Right renal cortex interstitium (tissue), 3 donors: ENCODE results near the gene CDC40. TPM values are rescaled to one million over a fixed set of nuclear protein-coding genes. Genes with fewer than 3 reads are reported as not detected.
"Not testable (repeated sequence)": the region's sequence is repeated elsewhere in the genome, so short reads cannot be mapped to it uniquely, and the experiment has no call there.

ENCODE experiments used
- DNase-seq, 3 donors: peaks; one replicate each; pipeline ENCODE4 v3.0.0-alpha.2; 2013; ENCODE audit warnings: low read depth in 3 of 3, low spot score in 2 of 3
- polyA plus RNA-seq, 3 donors: library from polyadenylated mRNA; unstranded; fragments of 120-200 nt; gene quantifications; one replicate each; pipeline ENCODE4 v1.2.1, GENCODE V29; 2013; ENCODE audit not compliant: insufficient read length in 3 of 3

CDC40 gene
- polyA plus RNA-seq, 3 donors, result 33.9 to 37.6 (median 34.7) TPM

DNA sequence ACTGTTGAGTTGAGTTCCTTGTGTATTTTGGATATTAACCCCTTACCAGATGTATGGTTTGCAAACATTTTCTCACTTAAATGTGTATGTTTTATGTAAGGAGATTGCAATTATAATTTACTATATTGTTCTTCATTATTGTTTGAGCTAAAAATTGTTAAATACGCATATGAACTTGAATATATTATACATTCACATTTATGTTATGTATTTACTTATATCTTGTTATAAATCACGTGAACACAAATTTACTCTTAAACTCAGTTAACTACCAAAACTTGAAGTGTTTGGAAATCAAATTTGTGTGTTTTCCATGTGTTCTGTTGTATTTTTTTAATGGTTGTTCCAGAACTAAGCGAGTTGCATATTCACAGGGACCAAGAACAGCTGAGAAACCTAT lies 18.3 kb downstream of the CDC40 start:
- DNase-seq, result no peak

DNA sequence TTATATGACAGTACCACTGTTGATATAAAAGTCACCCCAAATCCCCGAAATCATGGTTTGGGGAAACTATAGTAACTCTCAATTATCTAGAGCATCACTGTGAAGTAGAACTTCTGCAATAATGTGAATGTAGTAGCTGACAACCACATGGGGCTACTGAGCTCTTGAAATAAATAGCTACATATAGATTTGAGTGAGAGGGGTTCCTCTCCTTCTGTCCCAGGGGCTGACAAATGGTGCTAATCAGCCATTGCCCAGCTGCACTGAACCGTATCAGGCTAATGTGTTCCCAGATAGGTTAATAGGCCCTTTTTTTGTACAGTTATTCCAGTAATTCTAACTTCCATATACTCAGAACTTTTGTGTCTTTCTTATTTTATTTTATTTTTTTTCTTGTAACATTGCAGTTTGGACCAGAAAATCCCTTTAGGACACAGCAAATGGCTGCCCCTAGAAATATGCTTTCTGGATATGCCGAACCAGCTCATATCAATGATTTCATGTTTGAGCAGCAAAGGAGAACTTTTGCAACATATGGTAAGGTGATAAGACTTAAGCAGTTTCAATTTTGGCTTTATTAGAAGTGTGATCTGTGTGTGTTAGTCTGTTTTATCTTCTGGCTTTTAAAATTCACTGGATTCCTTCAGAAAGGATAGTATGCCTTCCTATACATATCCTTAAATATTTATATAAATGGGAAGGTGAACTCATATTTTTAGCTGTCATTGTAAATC lies 21.1 kb downstream of the CDC40 start:
- DNase-seq, result no peak

DNA sequence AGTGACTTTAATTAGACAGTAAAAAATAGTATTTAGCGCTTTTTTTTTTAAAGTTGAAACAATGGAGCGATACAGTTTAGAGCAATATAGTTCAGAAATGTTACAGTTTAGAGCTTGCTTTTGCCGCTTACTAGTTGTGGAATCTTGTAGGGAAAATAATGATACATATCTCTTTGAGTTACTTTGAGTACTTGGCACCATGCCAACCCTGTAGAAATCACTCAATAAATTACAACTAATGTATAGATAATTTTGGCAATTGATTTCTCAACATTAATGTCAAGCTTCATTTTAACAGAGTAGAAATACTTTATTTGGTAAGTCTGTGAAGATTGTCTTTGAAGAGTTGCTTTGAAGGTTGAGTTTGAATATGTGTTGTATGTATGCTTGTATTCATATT lies 27.4 kb downstream of the CDC40 start:
- DNase-seq, result no peak

DNA sequence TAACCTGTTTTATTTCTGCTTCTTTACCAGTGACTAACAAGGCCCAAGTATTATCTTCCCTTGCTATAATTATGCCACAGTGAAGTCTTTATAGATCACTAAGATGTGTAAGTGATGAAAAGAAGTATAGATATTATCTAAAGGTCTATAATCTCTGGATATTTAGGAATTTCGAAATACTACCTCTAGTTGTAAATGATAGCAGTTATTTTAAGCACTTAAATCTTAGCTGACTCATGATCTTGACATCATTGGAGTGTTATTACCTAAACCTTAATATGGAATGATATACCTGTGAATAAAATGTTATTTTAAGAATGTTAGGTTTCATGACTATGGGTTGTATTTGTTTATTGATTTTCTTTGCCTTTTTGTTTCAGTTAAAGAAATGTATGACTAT lies 31.5 kb downstream of the CDC40 start:
- DNase-seq, result no peak

DNA sequence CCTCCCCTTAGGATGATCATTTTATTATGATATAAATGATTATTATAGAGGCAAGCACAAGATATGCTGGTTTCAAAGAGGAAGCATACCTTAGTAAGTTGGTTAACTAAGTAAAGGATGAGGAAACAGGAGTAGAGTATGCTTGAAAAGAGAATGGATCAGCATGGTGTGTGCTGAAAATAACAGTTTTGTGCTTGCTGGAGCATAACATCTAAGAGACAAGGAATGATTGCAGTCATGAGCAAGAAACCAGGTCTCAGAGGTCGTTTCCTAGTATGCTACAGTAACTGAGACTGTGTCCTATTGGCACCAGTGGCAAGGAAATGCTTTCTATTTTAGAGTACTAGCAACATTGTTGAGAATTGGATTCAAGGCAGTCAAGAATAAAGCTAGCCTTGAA lies 34.1 kb downstream of the CDC40 start:
- no peak for DNase-seq

DNA sequence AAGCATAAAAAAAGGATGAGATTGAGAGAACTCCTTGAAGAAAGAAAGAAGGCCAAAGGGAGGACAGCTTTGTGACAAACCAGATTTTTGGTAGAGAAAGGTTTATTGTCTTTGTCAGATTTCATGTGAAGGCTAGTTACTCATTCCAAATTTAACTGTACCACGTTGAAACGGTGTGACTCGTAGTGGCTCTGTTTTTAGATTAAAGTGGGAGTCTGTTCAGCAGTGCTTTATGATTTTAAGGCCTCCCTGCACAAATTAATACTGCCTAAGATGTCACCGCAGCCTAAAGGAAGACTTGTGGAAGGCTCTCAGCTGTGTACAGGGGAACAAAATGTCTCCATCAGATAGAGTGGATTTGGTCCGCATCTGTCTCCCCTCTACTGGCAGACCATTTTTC lies 35.9 kb downstream of the CDC40 start:
- no peak for DNase-seq

DNA sequence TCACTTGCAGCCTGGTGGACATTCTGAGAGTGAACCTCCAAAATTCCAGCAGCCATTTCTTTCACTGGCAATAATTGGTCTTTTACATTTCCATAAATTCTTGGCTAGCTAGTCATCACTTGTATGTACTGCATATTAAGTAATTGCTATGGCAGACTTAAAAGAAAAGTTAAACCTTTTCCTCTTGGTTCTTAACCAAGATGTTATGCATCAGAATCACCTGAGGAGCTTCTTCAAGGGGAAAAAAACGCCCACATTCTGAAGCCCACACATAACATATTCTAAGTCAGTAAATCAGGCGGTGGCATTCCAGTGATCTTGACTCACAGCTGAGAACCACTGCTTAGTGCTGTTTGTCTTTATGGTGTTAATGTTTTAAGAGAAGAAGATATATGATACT lies 37.0 kb downstream of the CDC40 start:
- DNase-seq, result no peak

DNA sequence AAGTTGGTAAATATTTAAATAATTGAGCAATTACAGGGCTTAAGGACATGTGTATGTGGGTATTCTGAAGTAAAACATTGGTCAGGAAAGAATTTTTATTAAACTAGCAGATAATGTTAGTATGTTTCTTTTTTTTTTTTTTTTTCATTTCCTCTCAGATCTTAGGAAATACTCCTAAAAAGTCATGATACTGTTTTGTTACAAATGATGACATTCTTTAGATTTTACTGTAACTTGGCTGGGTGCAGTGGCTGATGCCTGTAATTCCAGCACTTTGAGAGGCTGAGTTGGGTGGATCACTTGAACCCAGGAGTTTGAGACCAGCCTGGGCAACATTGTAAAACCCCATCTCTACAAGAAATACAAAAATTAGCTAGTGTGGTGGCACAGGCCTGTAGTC lies 41.5 kb downstream of the CDC40 start:
- no peak for DNase-seq

DNA sequence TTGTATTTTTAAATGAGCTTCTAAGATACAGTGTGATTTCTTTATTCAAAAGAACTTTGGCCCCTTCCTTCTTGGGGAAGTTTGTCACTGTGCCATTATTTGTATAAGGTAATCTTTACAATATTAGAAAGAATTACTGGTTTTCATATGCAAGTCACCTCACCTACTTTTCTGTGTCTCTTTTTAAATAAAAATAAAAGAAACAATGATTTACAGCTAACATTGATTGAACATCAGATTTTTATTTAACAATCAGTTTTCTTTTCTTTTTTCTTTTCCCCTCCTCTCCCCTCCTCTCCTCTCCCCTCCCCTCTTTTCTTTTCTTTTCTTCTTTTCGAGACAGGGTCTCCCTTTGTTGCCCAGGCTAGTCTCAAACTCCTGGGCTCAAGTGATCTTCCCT lies 46.0 kb downstream of the CDC40 start:
- DNase-seq, result no peak

DNA sequence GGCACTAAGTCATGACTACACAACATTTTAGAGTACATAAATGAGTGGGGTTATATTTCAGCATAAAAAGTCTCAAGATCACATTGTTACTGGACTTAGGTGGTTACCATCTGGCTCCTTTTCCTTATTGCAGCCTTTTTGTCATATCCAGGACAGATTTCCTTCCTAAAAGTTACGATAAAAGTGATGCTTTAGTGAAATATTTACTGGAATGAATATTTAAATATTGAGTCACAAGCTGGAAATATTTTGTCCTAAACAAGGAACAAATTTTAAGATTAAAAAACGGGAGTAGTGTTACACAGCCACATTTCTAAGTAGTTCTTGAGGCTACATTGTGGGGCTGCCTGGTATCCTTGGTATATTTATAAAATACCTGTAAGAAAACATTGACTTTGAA lies 52.2 kb downstream of the CDC40 start:
- DNase-seq, result no peak

DNA sequence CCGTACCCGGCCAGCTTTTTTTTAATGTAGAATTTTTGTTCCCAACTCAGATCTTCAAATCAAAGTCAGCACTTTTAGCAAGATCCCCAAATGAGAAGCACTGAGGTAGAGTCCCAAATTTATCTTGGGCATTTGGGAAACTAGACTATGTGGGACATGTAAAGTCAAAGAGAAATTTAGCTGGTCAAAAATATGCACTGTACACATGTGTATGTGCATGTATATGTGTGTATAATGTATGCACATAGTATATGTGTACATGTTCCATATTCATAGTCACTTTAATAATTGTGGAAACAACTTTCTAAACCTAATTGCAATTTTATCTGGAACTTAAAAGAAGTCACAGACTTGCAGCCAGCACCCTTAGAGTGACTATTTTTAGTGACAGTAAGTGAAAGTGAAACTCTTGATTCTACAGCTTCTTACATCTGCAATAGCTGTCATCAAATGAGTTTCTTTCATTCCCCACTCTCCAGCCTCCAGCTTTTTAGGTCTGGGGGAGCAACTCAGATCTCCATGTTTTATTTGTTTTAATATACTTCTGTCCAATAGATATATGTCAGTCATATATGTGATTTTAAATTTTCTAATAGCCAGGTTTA lies 53.6 kb downstream of the CDC40 start:
- no peak for DNase-seq

DNA sequence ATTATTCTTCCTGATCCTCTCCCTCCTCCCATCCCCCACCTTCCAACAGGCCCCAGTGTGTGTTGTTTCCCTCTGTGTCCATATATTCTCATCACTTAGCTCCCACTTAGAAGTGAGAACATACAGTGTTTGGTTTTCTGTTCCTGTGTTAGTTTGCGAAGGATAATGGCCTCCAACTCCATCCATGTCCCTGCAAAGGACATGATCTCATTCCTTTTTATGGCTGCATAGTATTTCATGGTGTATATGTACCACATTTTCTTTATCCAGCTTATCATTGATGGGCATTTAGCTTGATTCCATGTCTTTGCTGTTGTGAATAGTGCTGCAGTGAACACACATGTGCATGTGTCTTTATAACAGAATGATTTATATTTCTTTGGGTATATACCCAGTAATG lies 55.8 kb downstream of the CDC40 start:
- not testable (repeated sequence) for DNase-seq

DNA sequence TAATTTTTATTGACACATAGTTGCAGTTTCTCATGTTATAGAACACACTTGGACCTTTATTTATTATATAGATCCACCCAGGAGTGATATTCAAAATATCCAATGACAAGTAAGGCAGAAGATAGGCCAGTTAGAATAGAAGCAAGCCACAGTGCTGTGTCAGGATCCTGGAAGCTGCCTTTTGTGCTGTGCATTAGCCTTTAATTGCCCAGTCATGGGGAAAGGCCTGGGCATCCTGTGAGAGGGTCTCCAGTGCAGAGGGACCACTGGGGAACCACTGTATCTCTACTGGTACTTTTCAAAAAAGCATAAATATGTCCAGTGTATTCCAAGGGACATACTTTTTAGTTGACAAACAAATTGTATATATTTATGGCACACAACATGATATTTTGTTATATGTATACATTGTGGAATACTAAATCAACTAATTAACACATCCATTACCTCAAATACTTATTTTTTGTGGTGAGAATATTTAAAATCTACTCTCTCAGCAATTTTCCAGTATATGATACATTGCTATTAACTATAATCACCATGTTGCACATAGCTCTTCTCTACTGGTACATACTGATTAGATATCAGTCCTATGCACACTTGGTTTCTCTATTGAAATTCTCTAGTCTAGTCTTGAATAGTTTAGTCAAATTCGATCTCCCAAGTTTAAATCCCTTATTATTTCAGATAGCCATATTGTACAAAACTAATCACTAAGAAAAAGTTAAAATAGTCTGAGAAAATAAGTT lies 59.5 kb downstream of the CDC40 start:
- DNase-seq, result no peak

DNA sequence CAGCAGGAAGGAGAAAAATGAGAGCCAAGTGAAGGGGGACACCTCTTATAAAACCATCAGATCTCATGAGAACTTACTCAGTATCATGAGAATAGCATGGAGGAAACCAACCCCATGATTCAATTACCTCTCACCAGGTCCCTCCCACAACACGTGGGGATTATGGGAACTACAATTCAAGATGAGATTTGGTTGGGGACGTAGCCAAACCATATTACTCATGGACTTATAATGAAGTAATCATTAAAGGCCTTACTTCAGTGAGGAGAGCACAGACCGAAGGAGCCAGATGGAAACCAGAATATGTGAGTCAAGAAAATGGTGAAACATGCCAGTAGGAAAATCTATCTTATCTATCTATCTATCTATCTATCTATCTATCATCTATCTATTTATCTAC lies 64.4 kb downstream of the CDC40 start:
- DNase-seq, result not testable (repeated sequence)

DNA sequence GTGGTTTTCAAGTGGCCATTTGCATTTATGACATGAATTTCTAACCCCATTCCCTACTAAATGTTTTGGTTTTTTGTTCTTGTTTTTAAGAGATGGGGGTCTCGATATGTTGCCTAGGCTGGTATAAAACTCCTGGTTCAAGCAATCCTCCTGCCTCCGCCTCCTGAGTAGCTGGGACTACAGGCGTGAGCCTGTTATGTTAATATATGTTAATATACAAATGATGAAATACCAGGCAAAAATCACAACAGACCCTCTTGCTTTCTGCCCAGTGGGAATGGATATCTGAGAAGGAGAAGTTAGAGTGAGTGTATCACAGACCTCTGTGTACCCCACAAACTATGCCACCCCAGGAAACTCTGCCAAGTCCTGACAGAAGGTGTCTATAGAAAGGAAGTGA lies 66.2 kb downstream of the CDC40 start:
- DNase-seq, result no peak

DNA sequence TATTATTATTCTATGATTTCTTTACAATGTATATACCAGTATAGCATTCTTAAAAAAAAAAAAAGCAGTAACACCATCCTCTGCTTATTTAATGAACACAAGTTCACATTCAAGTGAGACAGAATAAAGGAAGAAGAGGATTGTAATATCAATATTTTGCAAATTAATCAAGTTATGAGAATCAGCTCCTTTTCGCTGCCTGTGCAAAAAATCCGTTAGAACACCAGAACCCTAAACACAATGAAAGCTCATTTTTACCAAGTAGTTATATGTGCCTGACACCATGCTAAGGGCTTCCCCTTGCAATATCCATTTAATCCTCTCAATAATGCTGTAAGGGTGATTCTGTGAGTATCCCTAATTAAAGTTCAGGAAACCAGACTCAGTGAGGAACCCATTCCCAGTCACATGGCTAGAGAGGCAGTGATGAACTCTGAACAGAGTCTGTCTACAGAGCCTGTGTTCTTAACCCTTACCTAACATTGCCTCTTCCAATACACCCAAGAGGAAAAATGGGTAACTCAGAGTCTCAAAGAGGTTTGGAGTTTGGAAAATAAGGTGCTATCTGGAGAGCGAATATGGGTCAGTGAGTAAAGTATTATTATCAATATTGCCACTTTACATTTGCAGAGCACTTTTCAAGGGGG lies 66.8 kb downstream of the CDC40 start:
- no peak for DNase-seq

DNA sequence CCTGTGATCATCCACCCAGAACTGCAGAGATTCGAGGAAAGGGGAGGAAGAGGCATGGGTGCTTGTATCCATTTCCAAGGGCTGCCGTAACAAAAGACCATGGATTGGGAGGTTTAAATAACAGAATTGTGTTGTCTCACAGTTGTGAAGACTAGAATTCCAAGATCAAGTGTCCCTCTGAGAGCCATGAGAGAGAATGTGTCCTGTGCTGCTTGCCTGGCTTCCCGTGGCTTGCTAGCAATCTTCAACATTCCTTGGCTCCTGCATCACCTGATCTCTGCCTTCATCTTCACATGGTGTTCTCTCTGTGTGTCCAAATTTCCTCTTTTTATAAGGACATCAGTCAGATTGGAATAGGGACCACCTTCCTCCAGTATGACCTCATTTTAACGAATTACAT lies 69.8 kb downstream of the CDC40 start:
- DNase-seq, result no peak

DNA sequence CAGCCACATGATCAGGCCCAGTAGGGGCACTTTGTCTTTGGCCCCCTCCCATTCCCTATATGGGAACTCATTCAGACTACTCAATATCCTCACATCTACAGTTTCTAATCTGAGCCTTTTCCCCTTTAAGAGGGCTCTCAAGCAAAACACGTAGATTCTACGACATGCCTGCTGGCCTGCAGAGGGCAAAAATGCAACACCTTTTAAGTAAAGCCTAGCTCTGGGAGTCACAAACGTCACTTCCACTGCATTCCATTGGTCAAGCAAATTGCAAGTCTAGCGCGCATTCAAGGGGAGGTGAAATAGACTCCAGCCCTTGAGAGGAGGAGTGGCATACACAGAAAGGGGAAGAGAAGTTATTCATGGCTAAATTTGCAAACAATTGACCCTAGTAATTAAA lies 70.6 kb downstream of the CDC40 start:
- DNase-seq, result no peak

DNA sequence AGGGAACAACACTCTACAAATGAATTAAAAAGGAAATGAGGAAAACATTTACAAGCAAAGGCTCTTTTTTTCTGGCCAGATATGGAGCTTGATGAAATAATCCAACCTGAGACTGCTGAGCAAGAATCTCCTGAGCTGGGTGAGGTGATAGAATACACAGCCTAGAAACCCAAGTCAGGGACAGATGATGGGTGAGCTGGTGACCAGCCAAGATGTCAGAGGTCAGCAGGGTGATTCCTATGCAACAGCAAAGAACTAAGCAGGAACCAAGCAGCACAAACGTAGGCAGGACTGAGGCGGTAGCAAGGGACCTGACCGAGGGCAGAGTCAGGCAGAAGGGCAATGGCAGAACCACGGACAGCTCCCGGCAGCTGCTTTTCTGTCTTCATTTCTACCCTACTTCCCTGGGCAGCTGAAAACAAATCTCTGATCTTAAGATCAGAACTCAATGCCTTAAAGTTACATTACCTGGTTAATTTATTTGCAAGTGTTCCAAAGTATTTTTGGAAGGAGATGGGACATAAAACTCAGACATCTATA lies 75.1 kb downstream of the CDC40 start:
- DNase-seq, result peak in 2 of 3 donors; percentile 6 to 16

DNA sequence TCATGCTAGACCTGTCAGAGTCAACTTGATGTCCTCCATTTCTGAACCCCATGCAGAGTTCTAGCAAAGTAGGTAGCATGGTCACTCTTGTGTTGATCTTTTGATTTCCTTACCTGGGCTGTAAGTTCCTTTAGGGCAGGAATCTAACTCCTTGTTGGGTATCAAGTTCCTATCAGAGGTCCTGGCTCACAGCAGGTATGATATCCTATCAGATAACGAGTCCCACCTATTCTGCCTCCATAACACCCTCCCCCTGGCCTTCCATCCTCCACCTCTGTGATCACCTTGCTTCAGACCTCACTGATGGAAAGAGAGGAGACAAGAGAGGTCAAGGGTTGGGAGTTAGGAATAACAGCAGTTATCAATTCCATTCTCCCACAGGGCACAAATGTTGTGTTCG lies 76.1 kb downstream of the CDC40 start:
- no peak for DNase-seq

DNA sequence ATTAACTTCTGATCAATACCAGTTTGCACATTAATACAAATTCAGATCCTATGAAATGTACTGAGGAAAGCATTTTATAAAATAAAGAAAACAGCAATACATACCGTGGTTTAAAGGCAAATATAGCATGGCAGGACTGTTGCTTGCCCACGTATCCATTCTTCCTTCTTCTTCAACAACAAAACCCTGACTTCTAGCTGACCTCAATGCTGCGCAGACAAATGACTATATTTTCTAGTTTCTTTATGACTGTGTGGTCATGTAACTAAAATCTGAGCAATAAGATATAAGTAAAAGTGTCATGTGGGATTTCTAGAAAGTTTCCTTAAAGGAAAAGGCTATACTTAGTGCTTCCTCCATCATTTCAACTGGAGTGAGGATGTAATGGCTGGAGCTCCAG lies 85.0 kb downstream of the CDC40 start:
- no peak for DNase-seq
